ENCODE measurements around the gene ARMC9.

GRCh38 chr2:231198291-231199173 is at the start of gene ARMC9:
- TF ChIP-seq POLR2A (IDR thresholded peaks at IDR 0.05) (peak in 1 of 4 donors; percentile 56), CTCF (IDR thresholded peaks at IDR 0.05) (peak in 4 of 6 experiments; percentile 11 to 22 (median 19)), EP300 (IDR thresholded peaks at IDR 0.05) (no peak), POLR2AphosphoS5 (IDR thresholded peaks at IDR 0.05) (peak in 1 of 2 donors; percentile 24)

Measured in upper lobe of left lung (tissue), 4 donors.